ENCODE data around the gene HS6ST1.
"Not testable (repeated sequence)": the region's sequence is repeated elsewhere in the genome, so short reads cannot be mapped to it uniquely, and the experiment has no call there.

Gene HS6ST1

GRCh38 chr2:128265608-128265993, 53.1 kb downstream of the HS6ST1 start:
- DNase-seq = not testable (repeated sequence)

GRCh38 chr2:128264881-128265607, 53.6 kb downstream of the HS6ST1 start:
- no peak for DNase-seq

- DNase-seq = no peak
Observed at GRCh38 chr2:128263902-128264331, 54.8 kb downstream of the HS6ST1 start.

- DNase-seq = no peak
Observed at GRCh38 chr2:128262315-128263253, 56.1 kb downstream of the HS6ST1 start.

- no peak for DNase-seq
Observed at GRCh38 chr2:128261245-128262128, 57.2 kb downstream of the HS6ST1 start.

GRCh38 chr2:128260239-128261138, 58.2 kb downstream of the HS6ST1 start:
- no peak for DNase-seq

GRCh38 chr2:128259585-128259984, 59.1 kb downstream of the HS6ST1 start:
- DNase-seq = no peak

- no peak for DNase-seq
Observed at GRCh38 chr2:128258218-128258617, 60.5 kb downstream of the HS6ST1 start.

- DNase-seq = no peak
Observed at GRCh38 chr2:128252501-128252900, 66.2 kb downstream of the HS6ST1 start.

- not testable (repeated sequence) for DNase-seq
Observed at GRCh38 chr2:128252086-128252485, 66.6 kb downstream of the HS6ST1 start.

- DNase-seq = no peak
Observed at GRCh38 chr2:128250229-128251025, 68.2 kb downstream of the HS6ST1 start.

GRCh38 chr2:128249555-128249954, 69.1 kb downstream of the HS6ST1 start:
- no peak for DNase-seq

GRCh38 chr2:128245813-128246212, 72.9 kb downstream of the HS6ST1 start:
- DNase-seq = no peak

- no peak for DNase-seq
Observed at GRCh38 chr2:128241896-128242295, 76.8 kb downstream of the HS6ST1 start.

- no peak for DNase-seq
Observed at GRCh38 chr2:128237911-128238697, 80.6 kb downstream of the HS6ST1 start.

- no peak for DNase-seq
Observed at GRCh38 chr2:128237081-128237534, 81.6 kb downstream of the HS6ST1 start.

GRCh38 chr2:128236491-128237035, 82.1 kb downstream of the HS6ST1 start:
- no peak for DNase-seq

GRCh38 chr2:128235581-128235980, 83.1 kb downstream of the HS6ST1 start:
- no peak for DNase-seq

GRCh38 chr2:128234613-128235012, 84.1 kb downstream of the HS6ST1 start:
- no peak for DNase-seq
